ENCODE data around the gene BFSP1.
A peak's percentile ranks its signal among the peaks of the same experiment; 100 is the strongest.

Gene BFSP1

GRCh38 chr20:17556837-17557674 is 25.9 kb upstream of the BFSP1 start:
- DNase-seq, result no peak

- no peak for DNase-seq
These were observed 23.9 kb upstream of the BFSP1 start for GRCh38 chr20:17555106-17555505.

DNA sequence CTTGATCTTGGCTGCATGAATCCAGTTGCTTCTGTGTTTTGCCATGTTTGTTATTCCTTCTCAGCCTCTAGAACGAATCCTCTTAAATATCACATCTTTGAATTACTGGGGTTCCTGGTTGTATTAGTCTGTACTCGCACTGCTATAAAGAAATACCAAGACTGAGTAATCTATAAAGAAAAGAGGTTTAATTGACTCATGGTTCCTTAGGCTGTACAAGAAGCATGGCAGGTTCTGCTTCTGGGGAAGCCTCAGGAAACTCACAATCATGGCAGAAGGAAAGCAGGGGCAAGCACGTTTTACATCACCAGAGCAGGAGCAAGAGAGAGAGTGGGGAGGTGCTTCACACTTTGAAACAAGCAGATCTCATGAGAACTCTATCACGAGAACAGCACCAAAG is 18.0 kb upstream of the BFSP1 start:
- DNase-seq, result no peak

DNA sequence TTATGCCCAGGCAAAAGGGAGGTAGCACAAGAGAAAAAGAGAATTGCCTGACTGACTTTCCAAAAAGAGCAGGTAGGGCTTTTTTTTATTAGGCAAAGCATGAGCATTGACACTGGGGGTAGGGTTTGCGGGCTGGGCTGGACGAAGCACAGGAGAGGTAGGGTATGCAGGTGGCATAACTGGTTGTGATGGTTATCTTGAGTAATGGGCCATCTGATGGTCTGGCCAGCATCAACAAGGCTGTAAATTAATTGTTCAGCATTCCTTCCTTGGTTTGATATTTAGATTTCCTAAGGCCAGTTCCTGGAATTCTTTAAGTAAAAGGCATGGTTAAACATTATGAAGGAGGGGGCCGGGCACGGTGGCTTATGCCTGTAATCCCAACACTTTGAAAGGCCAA is 13.9 kb upstream of the BFSP1 start:
- DNase-seq, result no peak

DNA sequence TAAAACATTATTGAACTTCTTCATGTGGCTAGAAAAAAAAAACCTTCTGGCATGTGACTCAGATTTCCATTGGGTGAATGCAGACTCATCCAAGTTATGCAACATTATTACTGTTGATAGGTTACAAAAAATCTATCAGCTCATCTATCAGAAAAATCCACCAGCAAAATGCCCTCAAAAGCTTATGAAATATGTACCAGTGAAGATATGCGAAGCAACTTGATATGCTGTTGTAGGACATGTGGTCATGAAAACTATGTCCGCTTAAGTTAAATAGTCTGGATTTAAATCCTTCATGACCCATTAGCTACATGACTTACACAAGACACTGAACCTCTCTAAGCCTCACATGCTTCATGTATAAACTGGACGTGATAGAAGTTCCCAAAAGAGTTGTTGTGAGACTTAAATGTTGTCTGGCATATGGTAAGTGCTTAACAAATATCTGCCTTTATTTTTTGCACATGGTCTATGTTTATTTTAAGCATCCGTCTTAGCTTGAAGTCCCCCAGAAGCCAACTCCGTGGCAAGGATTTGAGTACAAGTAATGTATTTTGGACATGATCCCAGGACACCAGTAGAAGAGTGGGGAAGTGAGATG is 12.5 kb upstream of the BFSP1 start:
- DNase-seq, result no peak

- no peak for DNase-seq
These were observed 11.8 kb upstream of the BFSP1 start for GRCh38 chr20:17542993-17543412.

- no peak for DNase-seq
These were observed 11.3 kb upstream of the BFSP1 start for GRCh38 chr20:17542481-17542880.

DNA sequence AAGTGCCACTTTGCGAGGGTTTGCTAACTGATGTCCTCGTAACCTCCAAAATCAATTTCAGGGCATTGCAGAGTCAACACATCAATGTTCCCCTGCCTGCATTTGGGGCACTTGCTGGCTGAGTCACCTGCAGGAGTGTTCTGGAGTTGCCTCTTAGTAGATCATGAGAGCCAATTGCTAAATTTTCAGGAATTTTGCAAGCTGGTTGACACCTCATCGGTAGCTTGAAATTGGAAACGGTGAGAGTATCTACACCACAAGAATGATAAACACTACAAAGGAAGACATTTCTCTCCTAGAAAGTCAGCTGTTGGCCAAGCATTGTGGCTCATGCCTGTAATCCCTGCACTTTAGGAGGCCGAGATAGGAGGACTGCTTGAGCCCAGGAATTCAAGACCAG is 10.8 kb upstream of the BFSP1 start:
- no peak for DNase-seq

GRCh38 chr20:17541596-17541995 is 10.4 kb upstream of the BFSP1 start:
- no peak for DNase-seq

DNA sequence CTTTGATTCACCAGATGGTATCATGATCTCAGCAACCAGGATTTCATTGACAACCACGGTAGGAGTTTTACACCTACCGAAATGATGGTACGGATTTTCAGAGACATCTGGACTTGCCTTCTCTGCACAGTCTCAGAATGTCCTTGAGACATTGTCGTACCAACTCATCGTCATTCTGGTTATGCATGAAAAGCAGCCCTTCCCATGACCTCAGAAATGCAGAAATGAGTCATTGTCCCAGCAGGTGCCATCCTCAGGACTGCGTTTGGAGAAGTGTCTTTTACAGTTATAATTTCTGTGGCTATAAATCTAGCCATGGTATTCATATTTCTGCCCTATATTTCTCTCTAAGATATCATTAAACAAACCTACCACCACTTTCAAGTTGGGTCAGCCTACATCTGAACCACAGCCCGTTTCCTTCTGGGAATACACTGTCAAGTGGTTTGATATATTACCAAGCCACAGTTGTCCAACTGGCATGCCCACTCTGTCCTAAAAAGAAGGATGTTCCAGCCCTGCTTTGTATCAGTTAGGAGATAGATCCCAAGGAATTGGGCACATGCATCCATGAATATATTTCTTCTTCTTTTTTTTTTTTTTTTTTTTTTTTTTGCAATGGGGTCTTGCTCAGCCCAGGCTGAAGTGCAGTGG is 7.5 kb upstream of the BFSP1 start:
- no peak for DNase-seq

- DNase-seq, result no peak
These were observed 6.8 kb upstream of the BFSP1 start for GRCh38 chr20:17537959-17538358.

- DNase-seq, result peak; percentile 15
These were observed 5.8 kb upstream of the BFSP1 start for GRCh38 chr20:17536944-17537444.

DNA sequence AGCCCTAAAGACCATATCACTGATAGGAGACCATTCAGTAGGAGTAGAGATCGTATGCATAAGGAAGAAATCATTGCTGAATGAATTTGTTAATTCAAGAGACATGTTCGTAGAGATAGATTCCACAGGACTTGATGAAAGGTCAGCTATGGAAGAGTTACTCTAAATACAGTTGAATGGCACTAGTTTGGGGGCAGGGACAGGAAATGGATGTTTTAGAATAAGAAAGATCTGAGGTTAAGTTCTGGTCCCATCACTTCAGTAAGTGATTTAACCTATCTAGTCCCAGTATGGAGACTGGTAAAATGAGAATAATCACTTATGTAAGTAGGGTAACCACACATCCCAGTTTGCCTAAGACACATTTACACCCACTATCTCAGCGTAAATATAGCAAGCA is 2.9 kb upstream of the BFSP1 start:
- no peak for DNase-seq

DNA sequence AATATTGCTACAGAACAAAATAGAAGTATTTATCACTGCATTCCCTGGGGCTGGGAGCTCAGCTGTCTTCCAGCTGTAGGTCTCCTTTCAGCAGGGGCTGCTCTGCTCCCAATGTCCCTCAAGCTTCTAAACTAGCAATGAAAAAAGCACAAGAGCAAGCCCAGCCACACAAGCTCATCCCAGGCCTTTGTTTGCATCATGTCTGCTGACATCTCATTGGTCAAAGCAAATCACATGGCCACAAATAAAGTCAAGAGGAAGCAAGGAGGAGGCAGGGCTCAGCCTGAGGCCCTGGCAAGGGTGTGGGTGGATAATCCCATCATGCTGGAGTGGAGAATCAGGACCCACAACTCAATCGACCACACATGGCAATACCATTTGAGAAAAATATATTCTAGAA is 2.2 kb upstream of the BFSP1 start:
- DNase-seq, result peak; percentile 24

- DNase-seq, result no peak
These were observed 466 bp upstream of the BFSP1 start for GRCh38 chr20:17531665-17532025.

GRCh38 chr20:17530153-17530552 is 1.0 kb downstream of the BFSP1 start:
- no peak for DNase-seq

GRCh38 chr20:17529586-17529985 is 1.6 kb downstream of the BFSP1 start:
- DNase-seq, result no peak

DNA sequence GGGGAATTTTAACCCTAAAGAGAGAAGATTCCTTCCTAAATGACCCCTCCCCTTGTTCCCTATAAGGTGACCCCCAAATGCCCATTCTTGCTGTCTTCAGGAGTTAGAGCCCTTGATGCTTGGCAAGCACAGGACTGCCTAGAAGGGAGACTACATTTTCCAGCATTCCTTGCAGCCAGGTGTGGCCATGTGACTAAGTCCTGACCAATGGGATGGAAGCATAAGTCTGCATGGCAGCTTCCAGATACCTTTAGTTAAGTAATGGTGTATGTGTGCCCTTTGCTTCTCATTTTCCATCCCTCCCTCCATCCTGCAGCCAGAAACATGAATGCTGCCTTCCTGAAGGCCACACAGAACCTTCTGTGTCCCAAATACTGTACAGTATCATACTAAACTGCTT is 5.5 kb downstream of the BFSP1 start:
- DNase-seq, result no peak

GRCh38 chr20:17525132-17525531 is 6.0 kb downstream of the BFSP1 start:
- no peak for DNase-seq

DNA sequence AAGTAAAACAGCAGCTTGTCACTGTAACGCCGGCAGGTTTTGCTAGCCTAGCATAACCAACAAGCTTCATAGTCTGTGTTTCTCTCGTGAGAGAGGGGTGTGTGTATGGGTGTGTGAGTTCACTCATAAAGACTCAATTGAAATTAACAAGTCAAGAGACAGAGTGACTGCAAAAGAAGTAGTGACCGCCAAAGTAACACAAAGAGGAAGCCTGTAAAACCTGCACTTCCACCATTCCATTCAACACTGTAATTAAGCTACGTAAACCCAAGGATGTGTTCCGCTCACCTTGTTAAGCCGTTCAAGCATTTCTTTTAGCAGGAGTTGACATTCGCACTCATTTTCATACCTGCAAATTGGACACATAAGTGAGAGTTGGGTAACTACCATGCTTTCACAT is 6.6 kb downstream of the BFSP1 start:
- no peak for DNase-seq

- DNase-seq, result no peak
These were observed 7.9 kb downstream of the BFSP1 start for GRCh38 chr20:17523326-17523725.

DNA sequence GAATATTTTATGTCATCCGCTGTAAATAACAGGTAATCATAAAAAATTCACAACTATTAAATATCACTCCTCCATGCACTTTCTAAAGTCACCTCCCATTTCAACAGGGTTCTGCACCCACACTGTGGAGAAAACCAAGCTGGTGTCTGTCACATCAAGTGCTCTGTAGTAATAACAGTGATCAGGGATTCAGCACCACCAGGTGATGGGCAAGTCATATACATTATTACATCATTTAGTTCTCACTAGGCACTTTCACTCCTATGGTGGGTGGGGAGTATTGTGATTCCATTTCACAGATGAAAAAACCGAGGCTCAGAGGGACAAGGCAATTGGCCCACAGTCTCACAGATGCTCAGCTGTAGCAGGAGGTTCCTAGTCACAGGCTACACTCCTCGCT is 8.7 kb downstream of the BFSP1 start:
- DNase-seq, result no peak

DNA sequence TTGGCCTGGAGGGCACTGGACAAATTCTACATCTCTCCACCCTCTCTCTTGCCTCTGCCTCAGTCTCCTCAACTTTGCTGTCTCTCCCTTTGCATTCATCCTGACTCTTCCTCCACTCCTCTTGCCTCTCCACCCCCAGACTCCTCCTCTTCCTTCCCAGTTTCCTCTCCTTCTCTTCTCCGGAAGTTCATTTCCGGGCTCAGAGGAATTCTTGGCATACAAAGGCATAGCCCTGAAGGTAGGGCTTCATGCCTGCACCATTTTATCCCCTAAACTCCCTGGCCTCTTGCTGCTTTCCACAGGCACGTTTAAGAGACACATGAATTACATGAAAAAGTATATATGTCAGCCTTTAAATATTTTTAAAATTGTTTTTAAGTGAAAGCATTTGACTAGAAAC is 10.6 kb downstream of the BFSP1 start:
- no peak for DNase-seq

GRCh38 chr20:17519606-17520285 is 11.4 kb downstream of the BFSP1 start:
- no peak for DNase-seq

Data from GF-D8 (cell line).